GM18867 (cell line): ENCODE measurements around the gene WDR38.

Source experiments
- ATAC-seq: cut with Tn5 transposase; IDR thresholded peaks from one replicate; pipeline ENCODE4 v1.9.1; 2021; ENCODE audit warnings: mild to moderate bottlenecking, moderate library complexity; ENCODE audit not compliant: unreplicated experiment

Gene WDR38

GRCh38 chr9:124852829-124853531 is at the start of gene WDR38:
Gene WDR38 (plus strand): TSS chr9:124853460. CDS start chr9:124853532, 72 bp downstream.
- ATAC-seq, result peak; percentile 74

GRCh38 chr9:124803911-124804310 is 49.3 kb upstream of the WDR38 start:
- no peak for ATAC-seq

GRCh38 chr9:124805186-124805585 is 48.1 kb upstream of the WDR38 start:
- ATAC-seq, result no peak

- no peak for ATAC-seq
Observed at GRCh38 chr9:124808246-124808956, 44.9 kb upstream of the WDR38 start.

GRCh38 chr9:124809211-124809610 is 44.0 kb upstream of the WDR38 start:
- ATAC-seq, result no peak

- ATAC-seq, result no peak
Observed at GRCh38 chr9:124809741-124810500, 43.3 kb upstream of the WDR38 start.

GRCh38 chr9:124810663-124811355 is 42.5 kb upstream of the WDR38 start:
- ATAC-seq, result no peak

GRCh38 chr9:124812441-124812876 is 40.8 kb upstream of the WDR38 start:
- ATAC-seq, result no peak

GRCh38 chr9:124813041-124813440 is 40.2 kb upstream of the WDR38 start:
- no peak for ATAC-seq

- no peak for ATAC-seq
Observed at GRCh38 chr9:124813501-124814163, 39.6 kb upstream of the WDR38 start.

GRCh38 chr9:124814164-124814535 is 39.1 kb upstream of the WDR38 start:
- no peak for ATAC-seq

GRCh38 chr9:124815601-124816000 is 37.7 kb upstream of the WDR38 start:
- ATAC-seq, result no peak

GRCh38 chr9:124818431-124819281 is 34.6 kb upstream of the WDR38 start:
- peak; percentile 56 for ATAC-seq

- no peak for ATAC-seq
Observed at GRCh38 chr9:124820698-124821623, 32.3 kb upstream of the WDR38 start.

- no peak for ATAC-seq
Observed at GRCh38 chr9:124828489-124829333, 24.5 kb upstream of the WDR38 start.

GRCh38 chr9:124829334-124829669 is 24.0 kb upstream of the WDR38 start:
- ATAC-seq, result no peak

GRCh38 chr9:124830593-124830992 is 22.7 kb upstream of the WDR38 start:
- no peak for ATAC-seq
